Fibroblast of lung (primary cell): ENCODE measurements around the gene NAP1L4.

ENCODE experiments used
- CTCF ChIP-seq, 2 donors: IDR thresholded peaks in 1 of 2; conservative IDR thresholded peaks in 1 of 2; 1 replicate in 1 of 2; 2 replicates in 1 of 2; pipeline ENCODE4 v1.5.1; 2011 to 2012; ENCODE audit warnings: low read length in 2 of 2, control low read depth in 1 of 2, inconsistent platforms in 1 of 2, low read depth in 1 of 2, mild to moderate bottlenecking in 1 of 2
- EZH2 ChIP-seq: IDR thresholded peaks from 2 replicates; pipeline ENCODE4 v1.5.1; 2012; ENCODE audit warnings: low read length, control low read depth, mild to moderate bottlenecking; ENCODE audit errors: missing control alignments

- TF ChIP-seq CTCF (conservative IDR thresholded peaks at IDR 0.05 in 1 of 2, IDR thresholded peaks at IDR 0.05 in 1 of 2; ENCODE audit: low read depth in 1 of 2, low read length in 2 of 2) (peak; percentile 45 to 55), EZH2 (no peak)
Measured at GRCh38 chr11:2929950-2930703, 62.0 kb downstream of the NAP1L4 start.
